Caco-2 (cell line): ENCODE measurements around the gene SIM2. TPM values are rescaled to one million over a fixed set of nuclear protein-coding genes. Genes with fewer than 3 reads are reported as not detected.

Experiments
- BruUV-seq: library from RNA; stranded (reverse); fragments of 400-500 nt; replicated peaks from 2 replicates; lab custom pipeline; 2021; lab: Mats Ljungman, UMichigan
- CTCF ChIA-PET: fragments of 300-600 bp; sonication (Branson Sonifier 250); formaldehyde crosslinking; loops from one replicate; lab custom pipeline; 2022; ENCODE audit warnings: antibody characterized with exemption; lab: Charles Lee
- POLR2A ChIA-PET: fragments of 300-600 bp; sonication (Branson Sonifier 250); formaldehyde crosslinking; loops from one replicate; lab custom pipeline; 2022; ENCODE audit warnings: antibody characterized with exemption; lab: Charles Lee
- DNase-seq, 2 experiments: peaks; one replicate each; pipeline versions ENCODE4 v3.0.0 to v3.0.0-alpha.2; 2020 to 2022
- H3K27me3 ChIP-seq: replicated peaks from 2 replicates; pipeline ENCODE4 v1.6.0; 2011; ENCODE audit warnings: low read length; ENCODE audit not compliant: control insufficient read depth, insufficient read depth
- H3K36me3 ChIP-seq: 2 replicates; pipeline ENCODE4 v1.5.1; 2011; ENCODE audit warnings: low read length; ENCODE audit not compliant: control insufficient read depth, insufficient read depth
- H3K4me1 ChIP-seq: fragments of 250-450 bp; sonication (Bioruptor Pico); 2 replicates; pipeline ENCODE4 v1.5.1; 2020; ENCODE audit warnings: mild to moderate bottlenecking
- H3K4me3 ChIP-seq: 2 replicates; pipeline ENCODE4 v1.5.1; 2011; ENCODE audit warnings: low read depth, mild to moderate bottlenecking, control low read depth, low read length
- H3K9me3 ChIP-seq: fragments of 250-450 bp; sonication (Bioruptor Pico); 2 replicates; pipeline ENCODE4 v1.5.1; 2020; ENCODE audit warnings: mild to moderate bottlenecking, moderate library complexity
- H3K27ac Mint-ChIP-seq: one replicate; pipeline ENCODE4 v1.8.0; 2022; ENCODE audit warnings: mixed read lengths; ENCODE audit not compliant: unreplicated experiment
- H3K27me3 Mint-ChIP-seq: one replicate; pipeline ENCODE4 v1.8.0; 2022; ENCODE audit warnings: mixed read lengths; ENCODE audit not compliant: insufficient read depth, unreplicated experiment
- H3K36me3 Mint-ChIP-seq: one replicate; pipeline ENCODE4 v1.8.0; 2022; ENCODE audit warnings: mild to moderate bottlenecking, mixed read lengths; ENCODE audit not compliant: insufficient read depth, unreplicated experiment
- H3K4me1 Mint-ChIP-seq: one replicate; pipeline ENCODE4 v1.8.0; 2022; ENCODE audit warnings: low read depth, mixed read lengths; ENCODE audit not compliant: unreplicated experiment
- H3K4me3 Mint-ChIP-seq: one replicate; pipeline ENCODE4 v1.8.0; 2022; ENCODE audit warnings: mild to moderate bottlenecking, moderate library complexity, mixed read lengths; ENCODE audit not compliant: unreplicated experiment
- H3K9me3 Mint-ChIP-seq: one replicate; pipeline ENCODE4 v1.8.0; 2022; ENCODE audit warnings: mixed read lengths; ENCODE audit not compliant: unreplicated experiment
- intact Hi-C: fragments of 100-400 bp; cut with micrococcal nuclease; formaldehyde crosslinking; loops from one replicate; pipeline ENCODE4 v1.10.0; 2022; ENCODE audit not compliant: unreplicated experiment
- total RNA-seq: library from RNA; stranded (reverse); gene quantifications from 2 replicates; pipeline ENCODE4 v1.2.3, GENCODE V29; 2022
- TF ChIP-seq, protein P1 (sequence below), 2 experiments: fragments of 200-600 bp in 1 of 2; IDR thresholded peaks; 1 replicate in 1 of 2; 2 replicates in 1 of 2; pipeline versions ENCODE4 v1.5.1 to v1.8.0; 2011 to 2022; ENCODE audit warnings: antibody characterized with exemption in 1 of 2, control low read depth in 1 of 2, inconsistent platforms in 1 of 2, low read depth in 1 of 2, low read length in 1 of 2, mild to moderate bottlenecking in 1 of 2, moderate library complexity in 1 of 2; ENCODE audit not compliant: insufficient read depth in 1 of 2, severe bottlenecking in 1 of 2, unreplicated experiment in 1 of 2

Gene SIM2
- total RNA-seq, 1 experiment from 2014 or later: 9.4 TPM

DNA sequence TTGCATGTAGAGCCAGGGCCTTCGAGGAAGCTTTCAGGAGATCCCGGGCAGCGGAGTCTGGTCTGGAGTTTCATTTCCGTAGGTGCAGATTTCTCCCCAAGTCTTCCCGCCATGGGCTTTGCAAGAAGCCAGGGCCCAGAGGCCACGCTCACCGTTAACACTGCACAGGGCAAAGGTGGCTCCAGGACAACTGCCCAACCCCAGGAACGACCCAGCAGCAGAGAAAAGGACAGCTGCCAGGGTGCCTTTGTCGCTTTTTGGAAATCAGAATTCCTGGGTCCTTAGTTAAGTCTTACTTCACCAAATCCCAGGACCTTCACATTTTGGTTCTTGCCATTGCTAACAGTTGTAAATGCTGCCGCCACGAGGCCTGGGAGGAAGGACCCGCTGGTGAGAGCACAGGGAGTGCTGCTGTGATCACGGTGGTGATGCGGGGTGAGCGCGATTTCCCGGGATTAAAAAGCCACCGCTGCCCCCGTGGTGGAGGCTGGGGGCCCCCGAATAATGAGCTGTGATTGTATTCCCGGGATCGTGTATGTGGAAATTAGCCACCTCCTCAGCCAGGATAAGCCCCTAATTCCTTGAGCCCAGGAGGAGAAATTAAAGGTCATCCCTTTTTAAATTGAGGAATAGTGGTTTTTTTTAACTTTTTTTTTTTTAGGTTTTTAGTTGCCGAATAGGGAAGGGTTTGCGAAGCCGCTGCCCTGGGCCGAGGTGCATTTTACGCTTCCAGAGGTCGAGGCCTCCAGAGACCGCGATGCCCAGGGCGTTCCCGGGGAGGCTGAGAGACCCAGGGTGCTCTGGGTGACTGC is 8.2 kb downstream of the SIM2 start:
- H3K27me3 ChIP-seq: no peaks in the 10 kb centered on the region
- intact Hi-C loops: no loop called here
- H3K4me3 ChIP-seq: no peak overlapping the region
- H3K36me3 ChIP-seq: no peaks in the 10 kb centered on the region
- no peaks in the 10 kb centered on the region for H3K4me1 ChIP-seq
- no peaks in the 10 kb centered on the region for H3K27me3 Mint-ChIP-seq
- no TSS peak for BruUV-seq
- no peak overlapping the region for H3K4me3 Mint-ChIP-seq
- H3K36me3 Mint-ChIP-seq: no peaks in the 10 kb centered on the region
- TF ChIP-seq, protein P1, sequence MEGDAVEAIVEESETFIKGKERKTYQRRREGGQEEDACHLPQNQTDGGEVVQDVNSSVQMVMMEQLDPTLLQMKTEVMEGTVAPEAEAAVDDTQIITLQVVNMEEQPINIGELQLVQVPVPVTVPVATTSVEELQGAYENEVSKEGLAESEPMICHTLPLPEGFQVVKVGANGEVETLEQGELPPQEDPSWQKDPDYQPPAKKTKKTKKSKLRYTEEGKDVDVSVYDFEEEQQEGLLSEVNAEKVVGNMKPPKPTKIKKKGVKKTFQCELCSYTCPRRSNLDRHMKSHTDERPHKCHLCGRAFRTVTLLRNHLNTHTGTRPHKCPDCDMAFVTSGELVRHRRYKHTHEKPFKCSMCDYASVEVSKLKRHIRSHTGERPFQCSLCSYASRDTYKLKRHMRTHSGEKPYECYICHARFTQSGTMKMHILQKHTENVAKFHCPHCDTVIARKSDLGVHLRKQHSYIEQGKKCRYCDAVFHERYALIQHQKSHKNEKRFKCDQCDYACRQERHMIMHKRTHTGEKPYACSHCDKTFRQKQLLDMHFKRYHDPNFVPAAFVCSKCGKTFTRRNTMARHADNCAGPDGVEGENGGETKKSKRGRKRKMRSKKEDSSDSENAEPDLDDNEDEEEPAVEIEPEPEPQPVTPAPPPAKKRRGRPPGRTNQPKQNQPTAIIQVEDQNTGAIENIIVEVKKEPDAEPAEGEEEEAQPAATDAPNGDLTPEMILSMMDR (IDR thresholded peaks at IDR 0.05; ENCODE audit: insufficient read depth in 1 of 2, low read depth in 1 of 2, low read length in 1 of 2, severe bottlenecking in 1 of 2, unreplicated experiment in 1 of 2): no peak
- no peaks in the 10 kb centered on the region for H3K9me3 Mint-ChIP-seq
- CTCF ChIA-PET: no interaction called here
- H3K4me1 Mint-ChIP-seq: no peaks in the 10 kb centered on the region
- H3K9me3 ChIP-seq: no peaks in the 10 kb centered on the region
- POLR2A ChIA-PET: interaction anchor here (0.6 kb wide), 1 partner anchor 387 kb away, joined by 4 read pairs; no protein-coding TSS in a partner anchor
- no peak for DNase-seq
- H3K27ac Mint-ChIP-seq: no peak overlapping the region

DNA sequence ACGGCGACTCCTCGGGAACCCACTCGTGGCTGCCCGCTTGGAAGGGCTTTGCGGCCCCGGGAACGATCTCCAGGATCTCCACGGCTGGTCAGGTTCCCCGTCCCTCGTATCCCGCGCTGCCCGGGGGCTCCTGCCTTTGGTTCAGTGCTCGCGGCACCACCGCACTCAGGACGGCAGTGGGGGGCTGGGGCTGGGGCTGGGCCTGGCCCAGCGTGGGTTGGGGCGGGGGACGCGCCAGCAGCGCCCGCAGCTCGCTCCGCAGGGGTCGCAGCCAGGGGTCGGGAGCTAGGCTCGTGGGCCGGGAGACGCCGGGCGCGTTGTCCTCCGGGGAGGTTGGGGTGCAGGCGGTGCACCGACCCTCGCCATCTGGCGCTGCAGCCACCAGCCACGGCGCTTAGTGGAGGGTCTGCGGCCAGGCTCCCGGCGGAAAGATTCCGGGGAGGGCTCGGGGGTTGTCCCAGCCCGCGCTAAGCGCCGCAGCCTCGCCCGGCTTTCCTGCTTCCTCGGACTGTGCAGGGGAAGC is 8.9 kb downstream of the SIM2 start:
- CTCF ChIA-PET: no interaction called here
- intact Hi-C loops: no loop called here

DNA sequence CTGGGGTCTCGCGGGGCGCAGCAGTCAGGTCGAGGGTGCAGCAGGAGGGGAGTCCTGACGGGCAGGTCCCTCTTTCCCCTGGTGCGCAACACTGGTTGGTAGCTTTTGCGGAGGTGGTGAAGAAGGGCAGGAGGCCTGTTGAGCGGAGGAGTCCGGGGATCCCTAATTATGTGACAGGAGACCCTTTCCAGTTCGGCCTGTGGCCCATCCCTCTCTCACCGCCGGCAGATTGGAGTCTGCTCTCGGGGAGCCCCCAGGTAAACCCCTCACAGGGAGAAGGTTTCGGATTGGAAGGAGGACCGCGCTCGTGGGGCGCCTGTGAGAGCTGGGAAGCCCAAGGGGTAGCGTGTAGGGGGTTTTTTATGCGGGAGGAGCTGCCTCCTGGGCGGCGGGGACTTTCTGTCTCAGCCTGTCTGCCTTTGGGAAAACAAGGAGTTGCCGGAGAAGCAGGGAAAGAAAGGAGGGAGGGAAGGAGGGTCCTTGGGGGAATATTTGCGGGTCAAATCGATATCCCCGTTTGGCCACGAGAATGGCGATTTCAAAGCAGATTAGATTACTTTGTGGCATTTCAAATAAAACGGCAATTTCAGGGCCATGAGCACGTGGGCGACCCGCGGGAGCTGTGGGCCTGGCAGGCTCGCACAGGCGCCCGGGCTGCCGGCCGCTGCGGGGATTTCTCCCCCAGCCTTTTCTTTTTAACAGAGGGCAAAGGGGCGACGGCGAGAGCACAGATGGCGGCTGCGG is 9.5 kb downstream of the SIM2 start:
- Mint-ChIP-seq H3K27ac (no peak overlapping the region), H3K27me3 (no peaks in the 10 kb centered on the region), H3K36me3 (peaks cover 7% of the 10 kb centered on the region), H3K4me3 (no peak overlapping the region), H3K9me3 (no peaks in the 10 kb centered on the region), H3K4me1 (no peaks in the 10 kb centered on the region)
- no peak overlapping the region for H3K4me3 ChIP-seq
- no peaks in the 10 kb centered on the region for H3K9me3 ChIP-seq
- H3K4me1 ChIP-seq: no peaks in the 10 kb centered on the region
- H3K27me3 ChIP-seq: no peaks in the 10 kb centered on the region
- BruUV-seq: no TSS peak
- H3K36me3 ChIP-seq: no peaks in the 10 kb centered on the region
- POLR2A ChIA-PET: no interaction called here
- TF ChIP-seq, protein P1 (IDR thresholded peaks at IDR 0.05; ENCODE audit: insufficient read depth in 1 of 2, low read depth in 1 of 2, low read length in 1 of 2, severe bottlenecking in 1 of 2, unreplicated experiment in 1 of 2): no peak
- CTCF ChIA-PET: no interaction called here
- intact Hi-C loops: no loop called here
- no peak for DNase-seq

More for the DNA sequence above, 8.9 kb downstream of the SIM2 start:
- Mint-ChIP-seq H3K36me3 (peaks cover 3% of the 10 kb centered on the region), H3K27me3 (no peaks in the 10 kb centered on the region), H3K9me3 (no peaks in the 10 kb centered on the region), H3K4me3 (no peak overlapping the region), H3K4me1 (no peaks in the 10 kb centered on the region), H3K27ac (no peak overlapping the region)
- no TSS peak for BruUV-seq
- no peaks in the 10 kb centered on the region for H3K36me3 ChIP-seq
- H3K4me3 ChIP-seq: no peak overlapping the region
- H3K9me3 ChIP-seq: no peaks in the 10 kb centered on the region
- POLR2A ChIA-PET: no interaction called here
- no peaks in the 10 kb centered on the region for H3K4me1 ChIP-seq
- TF ChIP-seq, protein P1 (IDR thresholded peaks at IDR 0.05; ENCODE audit: insufficient read depth in 1 of 2, low read depth in 1 of 2, low read length in 1 of 2, severe bottlenecking in 1 of 2, unreplicated experiment in 1 of 2): no peak
- no peaks in the 10 kb centered on the region for H3K27me3 ChIP-seq
- no peak for DNase-seq
